Measurements from ENCODE around the gene TNPO3. TPM values are rescaled to one million over a fixed set of nuclear protein-coding genes. Genes with fewer than 3 reads are reported as not detected.

The TNPO3 gene
- total and polyA plus RNA-seq, 4 donors, result 12.3 to 45.9 (median 25.9) TPM

DNA sequence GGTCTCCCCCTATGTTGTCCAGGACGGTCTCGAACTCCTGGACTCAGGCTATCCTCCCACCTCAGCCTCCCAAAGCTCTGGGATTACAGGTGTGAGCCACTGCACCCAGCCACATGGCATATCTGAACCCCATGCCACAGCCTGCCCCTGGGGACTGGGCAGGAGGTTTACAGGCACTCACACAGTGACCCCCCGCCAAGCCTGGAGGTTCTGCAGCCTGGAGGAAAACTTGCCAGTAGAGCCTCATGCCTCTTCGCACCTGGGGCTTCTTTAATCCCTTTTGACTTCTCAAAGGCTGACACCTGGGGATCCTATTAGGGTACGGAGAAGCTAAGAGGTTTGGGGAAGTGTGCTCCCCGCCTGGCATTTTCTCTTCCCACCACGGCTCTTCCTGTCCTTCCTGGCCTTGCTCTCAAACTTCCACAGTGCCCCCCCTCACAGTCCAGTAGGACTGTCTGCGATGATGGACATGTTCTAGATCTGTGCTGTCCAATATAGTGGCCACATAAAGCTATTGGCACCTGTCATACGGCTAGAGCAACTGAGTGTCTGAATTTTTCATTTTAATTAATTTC is 133.0 kb downstream of the TNPO3 start:
- ATAC-seq (ENCODE audit: insufficient read depth, low FRiP score) (no peak), DNase-seq (no peak)
- Histone ChIP-seq H3K36me3 (ENCODE audit: control insufficient read depth in 4 of 4, insufficient read depth in 4 of 4, low read length in 4 of 4) (no peaks in the 10 kb centered on the region), H3K9ac (ENCODE audit: insufficient read depth in 1 of 2, low read length in 2 of 2) (no peak overlapping the region), H3K4me1 (ENCODE audit: control insufficient read depth in 5 of 5, insufficient read depth in 5 of 5, low read length in 5 of 5) (peaks cover 0 to 5% (median 0%) of the 10 kb centered on the region in 5 donors), H3K9me3 (ENCODE audit: control insufficient read depth in 4 of 4, insufficient read depth in 3 of 4, low read length in 3 of 4) (peaks cover 0 to 3% (median 0%) of the 10 kb centered on the region in 4 donors), H3K27me3 (ENCODE audit: control insufficient read depth in 3 of 3, insufficient read depth in 3 of 3, low read length in 2 of 3) (peaks cover 0 to 15% (median 8%) of the 10 kb centered on the region in 3 donors), H3K4me3 (no peak overlapping the region), H3K27ac (ENCODE audit: low read depth in 1 of 2, low read length in 1 of 2) (no peak overlapping the region)
- WGBS, 2 donors, result 66 to 70% methylated on average over 9 of the region's 9 CpGs
- TF ChIP-seq, protein P1, sequence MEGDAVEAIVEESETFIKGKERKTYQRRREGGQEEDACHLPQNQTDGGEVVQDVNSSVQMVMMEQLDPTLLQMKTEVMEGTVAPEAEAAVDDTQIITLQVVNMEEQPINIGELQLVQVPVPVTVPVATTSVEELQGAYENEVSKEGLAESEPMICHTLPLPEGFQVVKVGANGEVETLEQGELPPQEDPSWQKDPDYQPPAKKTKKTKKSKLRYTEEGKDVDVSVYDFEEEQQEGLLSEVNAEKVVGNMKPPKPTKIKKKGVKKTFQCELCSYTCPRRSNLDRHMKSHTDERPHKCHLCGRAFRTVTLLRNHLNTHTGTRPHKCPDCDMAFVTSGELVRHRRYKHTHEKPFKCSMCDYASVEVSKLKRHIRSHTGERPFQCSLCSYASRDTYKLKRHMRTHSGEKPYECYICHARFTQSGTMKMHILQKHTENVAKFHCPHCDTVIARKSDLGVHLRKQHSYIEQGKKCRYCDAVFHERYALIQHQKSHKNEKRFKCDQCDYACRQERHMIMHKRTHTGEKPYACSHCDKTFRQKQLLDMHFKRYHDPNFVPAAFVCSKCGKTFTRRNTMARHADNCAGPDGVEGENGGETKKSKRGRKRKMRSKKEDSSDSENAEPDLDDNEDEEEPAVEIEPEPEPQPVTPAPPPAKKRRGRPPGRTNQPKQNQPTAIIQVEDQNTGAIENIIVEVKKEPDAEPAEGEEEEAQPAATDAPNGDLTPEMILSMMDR (IDR thresholded peaks at IDR 0.05; ENCODE audit: control extremely low read depth, extremely low read depth), result no peak

DNA sequence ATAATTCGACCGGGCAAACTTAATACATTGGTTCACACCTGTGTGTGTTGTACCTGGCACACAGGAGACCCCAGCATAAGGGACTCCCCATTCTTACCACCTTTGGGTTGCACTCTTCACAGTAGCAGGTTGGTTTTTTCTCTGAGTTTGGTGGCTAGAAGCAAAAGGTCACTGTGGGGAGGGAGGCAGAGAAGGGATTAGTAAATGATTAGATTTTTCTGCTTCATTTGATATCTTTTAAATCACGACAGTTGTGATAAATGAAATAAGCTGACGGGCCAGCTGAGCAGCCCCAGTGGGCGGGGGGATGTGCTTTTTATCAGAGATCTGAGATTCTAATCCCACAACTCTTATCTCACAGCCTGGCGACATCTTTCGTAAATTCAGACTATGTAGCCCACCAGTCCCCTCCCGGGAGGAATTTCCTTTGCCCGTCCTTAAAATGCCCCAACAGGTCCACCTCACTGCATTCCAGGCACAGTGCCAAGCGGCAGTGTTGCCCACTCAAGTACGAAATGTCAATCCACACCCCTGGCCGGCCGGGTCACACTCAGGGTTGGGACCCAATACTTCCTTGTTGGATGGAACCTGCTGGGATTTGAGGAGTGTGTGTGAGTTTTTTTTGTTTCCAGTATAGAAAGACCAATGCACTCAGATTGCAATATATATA is 133.9 kb downstream of the TNPO3 start:
- no peaks in the 10 kb centered on the region for H3K36me3 ChIP-seq (ENCODE audit: control insufficient read depth in 4 of 4, insufficient read depth in 4 of 4, low read length in 4 of 4)
- ATAC-seq (ENCODE audit: insufficient read depth, low FRiP score) (no peak), DNase-seq (no peak)
- TF ChIP-seq, protein P1 (IDR thresholded peaks at IDR 0.05; ENCODE audit: control extremely low read depth, extremely low read depth), result no peak
- H3K27ac ChIP-seq (ENCODE audit: low read depth in 1 of 2, low read length in 1 of 2), result no peak overlapping the region
- peaks cover 0 to 22% (median 16%) of the 10 kb centered on the region in 3 donors for H3K27me3 ChIP-seq (ENCODE audit: control insufficient read depth in 3 of 3, insufficient read depth in 3 of 3, low read length in 2 of 3)
- peaks cover 0 to 5% (median 0%) of the 10 kb centered on the region in 5 donors for H3K4me1 ChIP-seq (ENCODE audit: control insufficient read depth in 5 of 5, insufficient read depth in 5 of 5, low read length in 5 of 5)
- 46 to 71% methylated on average over 13 of the region's 13 CpGs for WGBS, 2 donors
- H3K9ac ChIP-seq (ENCODE audit: insufficient read depth in 1 of 2, low read length in 2 of 2), result no peak overlapping the region
- no peak overlapping the region for H3K4me3 ChIP-seq
- H3K9me3 ChIP-seq (ENCODE audit: control insufficient read depth in 4 of 4, insufficient read depth in 3 of 4, low read length in 3 of 4), result peaks cover 0 to 6% (median 0%) of the 10 kb centered on the region in 4 donors

DNA sequence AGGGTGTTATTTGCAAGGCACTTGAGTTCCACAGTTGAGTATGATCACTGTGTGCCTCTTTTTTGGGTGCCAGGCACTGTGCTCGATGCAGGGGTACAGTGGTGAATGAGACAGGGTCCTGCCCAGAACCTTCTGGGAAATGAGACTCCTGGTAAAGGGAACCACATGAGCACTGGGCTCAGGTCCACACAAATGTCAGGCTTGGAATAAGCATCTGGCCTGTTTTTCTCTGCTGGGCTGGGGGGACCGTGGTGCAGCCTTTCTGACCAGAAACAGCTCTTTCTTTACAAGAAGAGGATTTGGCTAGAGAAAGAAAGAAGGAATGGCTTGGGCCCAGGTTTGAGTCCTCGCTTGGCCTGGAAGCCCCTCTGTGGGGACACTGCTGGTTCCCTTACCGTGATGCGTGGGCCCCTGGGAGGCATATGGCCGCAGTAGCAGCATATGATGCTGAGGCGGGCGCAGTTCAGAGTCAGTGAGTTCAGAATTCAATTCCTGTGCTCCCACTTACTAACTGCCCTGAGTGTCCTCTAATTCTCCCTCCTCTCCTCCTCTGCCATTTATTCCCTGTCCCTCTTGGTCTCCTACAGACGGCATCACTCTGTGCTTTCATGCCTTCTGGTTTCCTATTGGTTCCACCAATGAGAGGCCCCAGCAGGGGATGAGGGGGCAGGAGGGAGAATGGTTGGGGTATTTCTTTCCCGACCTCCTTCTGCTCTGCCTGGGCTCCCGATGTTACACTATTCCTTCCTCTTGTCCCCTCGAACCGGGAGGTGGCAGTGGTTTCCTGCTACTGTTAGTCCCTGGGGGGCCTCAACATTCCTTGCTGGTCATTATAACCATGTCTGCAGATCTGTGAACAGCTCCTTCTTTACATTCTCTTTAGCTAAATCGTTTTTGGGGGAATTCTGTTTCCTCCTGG is 134.8 kb downstream of the TNPO3 start:
- Histone ChIP-seq H3K36me3 (ENCODE audit: control insufficient read depth in 4 of 4, insufficient read depth in 4 of 4, low read length in 4 of 4) (no peaks in the 10 kb centered on the region), H3K27me3 (ENCODE audit: control insufficient read depth in 3 of 3, insufficient read depth in 3 of 3, low read length in 2 of 3) (peaks cover 0 to 29% (median 20%) of the 10 kb centered on the region in 3 donors), H3K27ac (ENCODE audit: low read depth in 1 of 2, low read length in 1 of 2) (no peak overlapping the region), H3K4me1 (ENCODE audit: control insufficient read depth in 5 of 5, insufficient read depth in 5 of 5, low read length in 5 of 5) (peaks cover 0 to 8% (median 0%) of the 10 kb centered on the region in 5 donors), H3K4me3 (no peak overlapping the region), H3K9me3 (ENCODE audit: control insufficient read depth in 4 of 4, insufficient read depth in 3 of 4, low read length in 3 of 4) (peaks cover 0 to 12% (median 0%) of the 10 kb centered on the region in 4 donors), H3K9ac (ENCODE audit: insufficient read depth in 1 of 2, low read length in 2 of 2) (no peak overlapping the region)
- DNase-seq (peak in 1 of 3 donors; percentile 34), ATAC-seq (ENCODE audit: insufficient read depth, low FRiP score) (no peak)
- TF ChIP-seq, protein P1 (IDR thresholded peaks at IDR 0.05; ENCODE audit: control extremely low read depth, extremely low read depth), result no peak
- 55 to 63% methylated on average over 14 of the region's 14 CpGs for WGBS, 2 donors
